Duodenal mucosa (tissue), 2 donors: ENCODE data around the gene TRIM44.
"Not testable (repeated sequence)": the region's sequence is repeated elsewhere in the genome, so short reads cannot be mapped to it uniquely, and the experiment has no call there.

Experiments
- H3K27ac ChIP-seq: one replicate; pipeline ENCODE4 v1.7.0; 2013; ENCODE audit warnings: low read depth, low read length
- H3K27me3 ChIP-seq, 2 donors: one replicate each; pipeline ENCODE4 v1.7.0; 2013; ENCODE audit warnings: low read length in 2 of 2, control low read depth in 1 of 2; ENCODE audit not compliant: insufficient read depth in 2 of 2, control insufficient read depth in 1 of 2
- H3K36me3 ChIP-seq, 2 donors: one replicate each; pipeline ENCODE4 v1.7.0; 2013; ENCODE audit warnings: low read length in 2 of 2, control low read depth in 1 of 2; ENCODE audit not compliant: insufficient read depth in 2 of 2, control insufficient read depth in 1 of 2
- H3K4me1 ChIP-seq, 2 donors: one replicate each; pipeline ENCODE4 v1.7.0; 2013; ENCODE audit warnings: low read length in 2 of 2, control low read depth in 1 of 2; ENCODE audit not compliant: insufficient read depth in 2 of 2, control insufficient read depth in 1 of 2
- H3K4me3 ChIP-seq, 2 donors: one replicate each; pipeline ENCODE4 v1.7.0; 2013; ENCODE audit warnings: low read length in 2 of 2, low read depth in 1 of 2
- H3K9ac ChIP-seq, 2 donors: one replicate each; pipeline ENCODE4 v1.7.0; 2013; ENCODE audit warnings: low read length in 2 of 2, low read depth in 1 of 2
- H3K9me3 ChIP-seq, 2 donors: one replicate each; pipeline ENCODE4 v1.7.0; 2013; ENCODE audit warnings: low read length in 2 of 2, control low read depth in 1 of 2; ENCODE audit not compliant: control insufficient read depth in 1 of 2

TRIM44 gene

DNA sequence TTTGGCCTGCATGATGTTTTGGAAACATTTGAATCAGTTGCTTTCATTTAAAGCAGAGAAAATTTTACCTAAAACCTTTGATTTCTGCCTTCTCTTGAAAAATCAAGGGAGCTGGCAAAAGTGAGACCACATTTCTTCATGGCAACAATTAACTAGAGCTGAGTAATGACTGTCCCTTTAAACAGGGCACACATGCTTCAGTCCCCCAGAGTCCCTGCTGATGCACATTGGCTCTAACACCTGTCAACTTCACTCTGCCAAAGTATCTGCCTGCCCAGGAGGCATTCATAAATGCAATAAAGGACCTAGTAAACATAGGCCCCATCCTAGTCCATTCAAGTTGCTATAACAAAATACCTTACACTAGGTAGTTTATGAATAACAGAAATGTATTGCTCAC is 194.2 kb downstream of the TRIM44 start:
- Histone ChIP-seq H3K9ac (no peak overlapping the region), H3K27ac (no peak overlapping the region), H3K4me3 (no peak overlapping the region), H3K27me3 (no peaks in the 10 kb centered on the region), H3K36me3 (no peaks in the 10 kb centered on the region), H3K4me1 (no peaks in the 10 kb centered on the region), H3K9me3 (no peaks in the 10 kb centered on the region)

- Histone ChIP-seq H3K9ac (no peak overlapping the region), H3K27me3 (no peaks in the 10 kb centered on the region), H3K4me1 (no peaks in the 10 kb centered on the region), H3K36me3 (no peaks in the 10 kb centered on the region), H3K4me3 (no peak overlapping the region), H3K27ac (no peak overlapping the region), H3K9me3 (no peaks in the 10 kb centered on the region)
Measured at GRCh38 chr11:35857922-35858321, 195.3 kb downstream of the TRIM44 start.

DNA sequence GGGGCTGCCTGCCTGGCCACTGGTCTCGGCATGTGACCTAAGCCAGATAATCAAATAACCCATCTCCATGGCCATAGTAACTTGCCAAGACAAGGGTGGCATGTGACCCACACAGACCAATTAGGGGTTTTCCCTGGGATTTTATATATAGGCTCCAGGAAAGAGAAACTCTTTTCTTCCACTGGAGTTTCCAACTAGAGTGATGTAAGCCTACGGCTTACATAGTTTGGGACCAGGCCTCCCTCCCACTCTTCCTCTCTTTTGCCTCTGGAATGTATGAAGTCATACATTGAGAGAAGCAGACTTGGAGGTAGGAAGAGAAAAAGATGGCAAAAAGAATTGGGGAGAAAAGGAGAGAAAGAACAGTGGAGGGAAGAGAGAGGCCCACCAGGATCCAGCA is 196.7 kb downstream of the TRIM44 start:
- H3K4me3 ChIP-seq, result no peak overlapping the region
- no peak overlapping the region for H3K9ac ChIP-seq
- H3K9me3 ChIP-seq, result no peaks in the 10 kb centered on the region
- no peak overlapping the region for H3K27ac ChIP-seq
- H3K36me3 ChIP-seq, result no peaks in the 10 kb centered on the region
- no peaks in the 10 kb centered on the region for H3K4me1 ChIP-seq
- no peaks in the 10 kb centered on the region for H3K27me3 ChIP-seq

DNA sequence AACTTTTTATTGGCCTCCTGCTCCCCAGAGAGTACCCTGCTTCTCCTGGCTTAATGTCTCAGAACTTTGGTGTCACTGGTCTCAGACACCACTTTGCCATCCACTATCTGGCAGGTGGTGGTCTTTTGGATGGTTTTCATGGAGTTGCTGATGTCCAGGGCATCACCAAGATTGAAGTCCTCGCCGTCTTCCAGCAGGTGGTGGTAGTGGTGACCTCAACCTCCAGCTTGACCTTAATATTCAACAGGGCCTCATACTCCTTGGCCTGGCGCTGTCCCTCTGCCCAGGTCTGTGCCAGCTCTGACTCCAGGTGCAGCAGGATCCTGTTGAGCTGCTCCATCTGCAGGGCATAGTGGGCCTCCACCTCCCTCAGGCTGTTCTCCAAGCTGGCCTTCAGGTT is 197.6 kb downstream of the TRIM44 start:
- H3K27me3 ChIP-seq, H3K9me3 ChIP-seq, H3K4me1 ChIP-seq, H3K9ac ChIP-seq, H3K27ac ChIP-seq, H3K36me3 ChIP-seq, H3K4me3 ChIP-seq: not testable (repeated sequence)

- H3K9ac ChIP-seq, result no peak overlapping the region
- H3K9me3 ChIP-seq, result no peaks in the 10 kb centered on the region
- H3K27ac ChIP-seq, result no peak overlapping the region
- no peak overlapping the region for H3K4me3 ChIP-seq
- H3K4me1 ChIP-seq, result no peaks in the 10 kb centered on the region
- no peaks in the 10 kb centered on the region for H3K27me3 ChIP-seq
- H3K36me3 ChIP-seq, result no peaks in the 10 kb centered on the region
Measured at GRCh38 chr11:35861191-35861590, 198.6 kb downstream of the TRIM44 start.

DNA sequence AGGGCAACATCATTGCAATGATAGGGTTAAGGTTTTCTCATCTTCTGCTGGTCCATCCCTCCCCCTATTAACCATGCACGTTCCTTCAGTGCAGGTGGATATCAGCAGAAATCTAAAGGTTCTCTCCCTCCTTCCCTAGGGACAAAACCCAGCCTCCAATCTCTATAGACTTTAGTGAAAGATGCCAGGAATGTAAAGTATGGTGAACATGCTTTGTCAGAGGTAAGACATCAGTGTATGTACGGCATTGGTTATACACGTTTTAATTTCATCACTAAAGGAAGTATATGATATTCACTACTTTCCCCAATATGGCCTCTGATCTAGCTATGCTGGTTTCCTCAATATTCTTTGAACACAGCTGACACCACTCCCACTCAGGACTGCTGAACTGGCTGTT is 200.1 kb downstream of the TRIM44 start:
- Histone ChIP-seq H3K27ac (no peak overlapping the region), H3K9me3 (no peaks in the 10 kb centered on the region), H3K4me3 (no peak overlapping the region), H3K36me3 (no peaks in the 10 kb centered on the region), H3K4me1 (no peaks in the 10 kb centered on the region), H3K27me3 (no peaks in the 10 kb centered on the region), H3K9ac (no peak overlapping the region)

- H3K4me1 ChIP-seq, result no peaks in the 10 kb centered on the region
Measured at GRCh38 chr11:35864131-35864530, 201.6 kb downstream of the TRIM44 start.

GRCh38 chr11:35866601-35867000 is 204.0 kb downstream of the TRIM44 start:
- H3K9ac ChIP-seq, result no peak overlapping the region
- H3K4me3 ChIP-seq, result no peak overlapping the region
- no peaks in the 10 kb centered on the region for H3K4me1 ChIP-seq
- H3K36me3 ChIP-seq, result no peaks in the 10 kb centered on the region
- H3K27ac ChIP-seq, result no peak overlapping the region
- H3K9me3 ChIP-seq, result peaks cover 7 to 10% of the 10 kb centered on the region in 2 donors
- no peaks in the 10 kb centered on the region for H3K27me3 ChIP-seq

More at GRCh38 chr11:35864131-35864530, 201.6 kb downstream of the TRIM44 start:
- H3K4me3 ChIP-seq, result no peak overlapping the region
- no peaks in the 10 kb centered on the region for H3K36me3 ChIP-seq
- no peaks in the 10 kb centered on the region for H3K27me3 ChIP-seq
- no peak overlapping the region for H3K9ac ChIP-seq
- H3K9me3 ChIP-seq, result peaks cover 6 to 7% of the 10 kb centered on the region in 2 donors
- H3K27ac ChIP-seq, result no peak overlapping the region
